Stimulated activated CD4-positive, alpha-beta T cell treated with anti-CD3 and anti-CD28 coated beads, TNF-alpha, amount 100 ng/mL, for 48 hours (primary cell): ENCODE results near the gene MDN1.
"Not testable (repeated sequence)": the region's sequence is repeated elsewhere in the genome, so short reads cannot be mapped to it uniquely, and the experiment has no call there.

ENCODE experiments used
- DNase-seq, 3 donors: peaks; one replicate each; pipeline ENCODE4 v3.0.0-alpha.2; 2020; ENCODE audit warnings: low read depth in 3 of 3

MDN1 gene

DNA sequence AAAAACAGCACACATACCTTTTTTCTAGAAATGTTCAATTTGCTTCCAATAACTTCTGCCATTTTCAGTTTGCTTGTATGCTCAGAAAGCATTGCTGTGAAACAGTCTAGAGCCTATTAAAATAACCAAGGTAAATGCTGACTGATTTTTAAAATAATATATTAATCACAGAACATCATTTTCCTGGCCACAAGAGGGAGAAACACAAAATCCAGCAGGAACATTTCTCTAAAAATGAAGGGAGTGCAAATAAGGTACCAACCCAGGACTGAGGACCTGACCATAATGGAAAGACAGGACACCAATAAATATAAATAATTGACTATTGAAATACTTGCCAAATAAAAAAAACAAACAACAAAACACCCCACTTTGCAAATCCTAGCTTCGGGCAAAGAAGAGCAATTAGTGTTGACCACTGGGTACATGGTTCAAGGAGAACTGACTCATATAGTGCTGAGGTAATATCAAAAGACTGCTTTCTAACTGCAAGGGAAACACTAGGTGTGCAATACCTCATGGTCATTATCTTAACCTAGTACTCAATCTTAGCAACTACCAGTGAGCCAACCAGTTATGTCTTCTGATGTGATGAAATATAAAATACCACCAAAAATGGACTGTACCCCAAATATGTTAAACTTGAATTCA lies 42.9 kb downstream of the MDN1 start:
- no peak for DNase-seq

DNA sequence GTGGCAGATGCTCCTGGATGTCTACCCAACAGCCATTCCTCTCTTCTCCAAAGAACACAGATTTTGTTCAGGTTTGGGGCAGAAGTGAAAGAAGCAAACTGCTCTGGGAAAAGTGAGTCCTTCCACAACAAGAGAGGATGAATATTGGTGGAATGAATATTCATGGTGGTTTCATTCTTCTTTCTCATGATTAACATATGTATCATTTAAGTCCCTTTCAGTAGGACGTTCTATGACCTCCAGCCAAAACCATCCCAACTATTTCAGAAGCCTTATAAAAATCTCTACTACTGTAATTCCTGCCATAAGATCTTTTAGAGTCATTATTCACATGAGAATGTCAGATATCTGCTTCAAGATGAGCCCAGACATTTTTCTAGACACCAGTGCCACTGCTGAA lies 44.4 kb downstream of the MDN1 start:
- DNase-seq, result no peak

GRCh38 chr6:89769572-89769971 lies 50.0 kb downstream of the MDN1 start:
- no peak for DNase-seq

DNA sequence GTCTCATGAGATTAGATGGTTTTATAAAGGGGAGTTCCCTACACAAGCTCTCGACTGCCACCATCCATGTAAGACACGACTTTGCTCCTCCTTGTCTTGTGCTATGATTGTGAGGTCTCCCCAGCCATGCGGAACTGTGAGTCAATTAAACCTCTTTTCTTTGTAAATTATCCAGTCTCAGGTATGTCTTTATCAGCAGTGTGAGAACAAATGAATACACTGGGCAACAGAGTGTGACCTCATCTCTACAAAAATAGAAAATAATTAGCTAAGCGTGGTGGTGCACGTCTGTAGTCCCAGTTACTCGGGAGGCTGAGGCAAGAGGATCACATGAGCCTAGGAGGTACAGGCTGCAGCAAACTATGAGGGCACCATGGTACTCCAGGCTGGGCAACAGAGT lies 51.3 kb downstream of the MDN1 start:
- no peak for DNase-seq

DNA sequence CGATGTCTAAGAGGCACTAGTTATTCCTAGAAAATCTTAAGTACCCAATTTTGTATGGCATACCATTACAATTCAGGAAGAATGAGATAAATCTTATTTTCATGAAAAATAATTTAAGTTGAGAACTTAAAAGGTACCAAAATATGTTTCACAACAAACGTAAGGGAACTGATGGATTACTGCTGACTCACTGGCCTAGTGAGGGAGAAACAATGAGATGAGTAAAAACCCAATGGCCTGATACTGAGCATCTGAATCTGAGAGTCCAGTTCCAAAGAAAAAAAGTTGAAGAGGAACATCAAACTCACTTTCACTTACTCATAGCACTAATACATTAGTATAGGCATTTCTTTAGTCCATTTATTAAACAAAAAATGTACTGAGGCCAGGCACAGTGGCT lies 56.0 kb downstream of the MDN1 start:
- DNase-seq, result no peak

DNA sequence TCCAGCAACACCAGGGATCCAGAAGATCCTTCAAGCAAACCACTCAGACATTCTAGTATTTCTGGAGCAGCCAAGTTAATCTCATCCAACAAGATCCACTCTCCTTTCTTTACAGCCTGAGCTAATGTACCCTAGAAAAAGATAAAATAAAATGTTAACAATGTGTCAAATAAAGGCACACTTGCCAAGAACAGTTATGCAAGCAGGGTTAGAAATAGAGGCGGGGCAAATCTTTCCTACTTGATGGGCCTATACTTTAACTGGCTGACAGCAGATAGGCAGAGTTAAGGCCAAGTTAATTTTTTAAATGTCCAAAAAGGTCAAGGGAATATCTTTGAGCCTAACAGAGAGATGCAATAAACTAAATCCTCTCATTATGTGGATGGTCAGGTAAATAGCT lies 60.8 kb downstream of the MDN1 start:
- DNase-seq, result no peak

DNA sequence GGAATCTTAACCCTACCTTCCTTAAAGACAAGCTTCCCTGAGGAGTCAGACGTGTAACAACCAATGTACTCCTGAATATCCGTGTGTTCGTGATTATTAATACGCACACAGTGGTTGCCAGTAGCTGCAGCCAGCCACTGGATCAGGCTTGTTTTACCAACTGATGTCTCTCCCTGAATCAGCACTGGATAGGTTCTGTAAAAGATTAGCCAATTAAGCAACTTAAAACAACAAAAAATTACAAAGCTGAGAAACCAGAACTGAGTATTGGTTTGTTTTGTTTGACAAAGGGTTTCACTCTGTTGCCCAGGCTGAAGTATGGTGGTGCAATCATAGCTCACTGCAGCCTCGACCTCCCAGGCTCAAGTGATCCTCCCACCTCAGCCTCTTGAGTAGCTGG lies 69.3 kb downstream of the MDN1 start:
- DNase-seq, result no peak

DNA sequence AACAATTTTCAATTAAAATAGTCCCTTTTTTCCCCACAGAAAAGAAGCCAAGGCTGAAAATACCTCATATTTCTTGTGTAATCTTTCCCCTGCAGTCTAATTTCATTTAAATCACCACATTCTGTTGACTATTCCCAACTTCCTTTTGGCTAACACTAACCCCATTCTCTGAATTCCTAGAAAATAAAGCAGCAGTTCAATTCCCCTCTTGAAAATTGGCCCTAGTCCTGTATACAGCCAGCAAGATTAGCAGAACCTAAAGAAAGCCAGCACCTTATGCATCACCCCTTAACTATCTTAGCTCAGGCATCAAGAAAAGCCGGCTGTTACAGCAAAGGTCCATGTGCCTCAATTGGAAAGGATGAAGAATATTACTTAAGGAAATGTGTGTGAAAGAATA lies 69.7 kb downstream of the MDN1 start:
- DNase-seq, result no peak

DNA sequence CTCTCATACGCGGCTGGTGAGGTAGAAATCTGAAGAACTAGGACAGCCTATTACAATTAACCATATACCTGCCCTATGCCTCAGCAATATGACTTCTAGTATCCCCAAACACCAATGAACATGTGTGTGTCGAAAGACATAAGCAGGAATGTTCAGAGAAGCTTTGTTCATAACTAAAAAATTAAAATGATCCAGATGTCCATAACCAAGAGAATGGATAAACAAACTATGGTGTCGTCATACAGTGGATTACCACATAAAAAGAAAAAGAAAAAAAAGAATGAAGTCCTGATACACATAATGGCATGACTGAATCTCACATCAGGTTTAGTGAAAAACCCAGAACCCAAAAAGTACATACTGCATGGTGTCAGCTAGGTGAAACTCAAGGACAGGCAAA lies 73.9 kb downstream of the MDN1 start:
- no peak for DNase-seq

DNA sequence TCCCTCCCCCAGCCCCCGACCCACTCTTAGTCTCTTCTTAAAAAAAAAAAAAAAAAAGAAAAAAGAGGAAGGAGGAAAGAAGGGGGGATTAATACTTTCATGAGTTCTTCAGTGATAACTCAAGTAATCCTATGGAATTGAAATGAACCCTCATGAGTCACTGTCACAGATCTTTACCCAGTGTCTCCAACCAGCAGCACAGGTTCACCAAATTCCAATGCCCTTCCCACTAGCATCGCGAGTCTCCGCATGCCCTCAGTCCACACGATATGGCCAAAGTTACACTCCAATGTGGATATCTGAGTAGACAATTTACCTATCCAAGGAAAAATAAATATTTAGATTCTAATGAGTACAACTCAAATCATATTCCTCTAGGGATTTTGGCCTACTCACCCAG lies 74.5 kb downstream of the MDN1 start:
- no peak for DNase-seq

- DNase-seq, result no peak
Measured at GRCh38 chr6:89736893-89737292, 82.7 kb downstream of the MDN1 start.

GRCh38 chr6:89734526-89734925 lies 85.1 kb downstream of the MDN1 start:
- DNase-seq, result no peak

DNA sequence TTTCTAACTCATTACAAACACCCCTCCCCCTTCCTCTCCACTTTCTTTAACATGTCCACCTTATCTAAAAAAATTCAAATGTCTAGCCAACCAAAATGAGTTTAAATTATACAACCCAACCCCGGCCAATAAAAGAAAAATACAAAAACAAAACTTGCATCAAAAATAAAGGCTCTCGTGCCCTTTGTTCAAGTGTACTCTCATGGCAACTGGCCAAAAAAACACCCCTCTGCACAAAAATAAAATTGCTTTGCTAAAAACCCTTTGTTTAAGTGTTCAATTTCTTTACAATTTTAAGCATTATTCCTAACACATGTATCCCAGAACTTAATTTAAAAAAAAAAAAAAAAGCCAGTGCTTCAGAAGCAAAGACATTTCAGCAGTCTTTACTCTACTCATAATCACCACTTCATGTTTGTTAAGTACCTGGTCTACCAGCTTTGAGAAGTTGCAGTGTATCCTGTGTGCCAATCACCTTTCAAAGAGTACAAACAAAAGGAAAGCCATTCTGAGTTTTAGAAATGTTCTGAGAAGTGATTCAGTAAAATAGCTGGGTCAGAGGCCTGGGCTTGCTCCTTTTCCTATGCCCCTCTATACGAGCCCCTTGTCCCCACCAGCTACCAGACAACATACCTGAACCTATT lies 87.5 kb downstream of the MDN1 start:
- DNase-seq, result no peak

DNA sequence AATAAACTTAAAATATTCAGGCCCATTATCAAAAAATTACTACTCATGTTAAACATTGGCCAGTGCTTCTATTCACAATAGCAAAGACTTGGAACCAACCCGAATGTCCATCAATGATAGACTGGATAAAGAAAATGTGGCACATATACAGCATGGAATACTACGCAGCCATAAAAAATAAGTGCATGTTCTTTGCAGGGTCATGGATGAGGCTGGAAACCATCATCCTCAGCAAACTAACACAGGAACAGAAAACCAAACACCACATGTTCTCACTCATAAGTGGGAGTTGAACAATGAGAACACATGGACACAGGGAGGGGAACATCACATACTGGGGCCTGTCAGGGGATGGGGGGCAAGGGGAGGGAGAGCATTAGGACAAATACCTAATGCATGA lies 88.3 kb downstream of the MDN1 start:
- not testable (repeated sequence) for DNase-seq

DNA sequence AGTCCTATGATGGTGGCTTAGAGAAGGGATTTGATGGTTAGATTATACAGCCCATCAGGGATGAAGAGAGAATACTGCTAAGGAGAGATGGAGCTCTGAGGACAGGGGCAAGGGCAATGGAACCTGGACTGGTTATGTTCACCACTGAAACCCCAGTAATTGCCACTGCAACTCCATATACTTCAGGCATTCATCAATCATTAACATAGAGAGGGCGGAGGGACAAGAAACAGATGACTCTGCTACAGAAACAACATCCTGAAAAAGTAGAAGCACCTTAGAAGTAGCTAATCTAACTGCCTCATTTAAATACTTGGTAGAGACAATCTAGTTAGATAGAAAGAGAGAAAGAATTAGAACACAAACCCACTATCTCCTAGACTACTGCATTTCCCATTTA lies 89.8 kb downstream of the MDN1 start:
- no peak for DNase-seq

GRCh38 chr6:89727501-89727900 lies 92.1 kb downstream of the MDN1 start:
- DNase-seq, result no peak

GRCh38 chr6:89724981-89725380 lies 94.6 kb downstream of the MDN1 start:
- DNase-seq, result no peak

DNA sequence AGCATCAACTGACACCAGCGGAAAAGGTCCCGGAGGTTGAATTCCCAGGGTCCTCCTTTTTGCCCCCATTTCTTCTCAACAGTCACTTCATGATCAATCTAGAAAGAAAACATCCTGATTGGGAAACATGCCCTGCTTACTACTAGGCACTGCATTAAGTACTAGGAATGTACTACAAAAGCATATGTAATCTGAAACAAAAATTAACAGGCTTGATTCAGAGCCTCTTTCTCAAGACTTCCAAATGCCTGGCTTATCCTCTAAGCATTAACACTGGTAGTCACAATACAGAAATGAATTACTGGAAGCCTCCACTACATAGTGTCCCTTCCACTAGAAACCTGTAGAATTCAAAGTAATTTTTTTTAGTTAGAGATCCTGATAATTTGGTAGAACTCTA lies 96.5 kb downstream of the MDN1 start:
- no peak for DNase-seq

- no peak for DNase-seq
Measured at GRCh38 chr6:89716532-89716931, 103.1 kb downstream of the MDN1 start.

DNA sequence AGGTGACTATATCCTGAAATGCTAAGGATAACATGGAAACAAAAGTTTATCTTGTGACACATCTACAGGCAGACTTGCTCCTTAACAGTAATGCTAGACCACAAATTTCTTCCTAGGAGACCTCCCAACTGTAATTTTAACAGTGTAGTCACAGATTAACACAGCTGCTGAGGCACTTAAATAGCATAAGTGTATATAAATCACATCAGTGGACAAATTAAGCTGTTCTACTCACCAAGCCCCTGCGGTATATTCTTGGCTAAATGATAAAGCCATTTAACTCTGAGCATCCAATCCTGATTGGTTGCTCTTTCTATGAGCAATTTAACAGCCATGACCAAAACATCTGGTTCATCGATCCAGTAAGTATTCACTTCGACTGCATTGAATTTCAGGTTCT lies 107.8 kb downstream of the MDN1 start:
- no peak for DNase-seq

DNA sequence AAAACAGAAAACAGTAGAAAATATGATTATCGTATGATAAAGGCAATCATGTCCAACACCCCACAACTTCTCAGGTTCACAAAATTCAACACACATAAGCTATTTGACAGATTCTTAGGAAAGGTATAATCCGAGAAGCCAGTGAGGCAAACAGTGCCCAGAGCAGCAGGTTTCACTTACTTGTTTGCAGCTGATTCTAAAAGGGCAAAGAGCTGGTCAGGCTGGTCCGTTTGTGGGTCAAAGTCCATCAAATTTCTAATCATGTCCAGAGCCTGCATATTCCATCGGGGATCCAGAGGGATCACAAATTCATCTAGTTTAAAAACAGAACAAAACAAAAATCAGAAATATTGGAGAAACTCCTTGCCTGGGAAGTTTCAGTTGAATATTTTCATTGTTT lies 111.3 kb downstream of the MDN1 start:
- DNase-seq, result no peak

GRCh38 chr6:89707766-89708165 lies 111.8 kb downstream of the MDN1 start:
- no peak for DNase-seq

GRCh38 chr6:89706121-89706520 lies 113.5 kb downstream of the MDN1 start:
- DNase-seq, result no peak

GRCh38 chr6:89703292-89703691 lies 116.3 kb downstream of the MDN1 start:
- no peak for DNase-seq
